Smooth muscle cell of the brain vasculature (primary cell): ENCODE results near the gene KERA.
"Not testable (repeated sequence)": the region's sequence is repeated elsewhere in the genome, so short reads cannot be mapped to it uniquely, and the experiment has no call there.

ENCODE experiments used
- DNase-seq: peaks from one replicate; pipeline ENCODE4 v3.0.0-alpha.2; 2012; ENCODE audit warnings: low read depth, low spot score

The KERA gene, protein sequence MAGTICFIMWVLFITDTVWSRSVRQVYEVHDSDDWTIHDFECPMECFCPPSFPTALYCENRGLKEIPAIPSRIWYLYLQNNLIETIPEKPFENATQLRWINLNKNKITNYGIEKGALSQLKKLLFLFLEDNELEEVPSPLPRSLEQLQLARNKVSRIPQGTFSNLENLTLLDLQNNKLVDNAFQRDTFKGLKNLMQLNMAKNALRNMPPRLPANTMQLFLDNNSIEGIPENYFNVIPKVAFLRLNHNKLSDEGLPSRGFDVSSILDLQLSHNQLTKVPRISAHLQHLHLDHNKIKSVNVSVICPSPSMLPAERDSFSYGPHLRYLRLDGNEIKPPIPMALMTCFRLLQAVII

GRCh38 chr12:91057368-91058165 lies at the start of gene KERA:
Gene KERA, minus strand, starts transcription at chr12:91058024. Its CDS starts 1,743 bp downstream, at chr12:91056281.
- DNase-seq = no peak

DNA sequence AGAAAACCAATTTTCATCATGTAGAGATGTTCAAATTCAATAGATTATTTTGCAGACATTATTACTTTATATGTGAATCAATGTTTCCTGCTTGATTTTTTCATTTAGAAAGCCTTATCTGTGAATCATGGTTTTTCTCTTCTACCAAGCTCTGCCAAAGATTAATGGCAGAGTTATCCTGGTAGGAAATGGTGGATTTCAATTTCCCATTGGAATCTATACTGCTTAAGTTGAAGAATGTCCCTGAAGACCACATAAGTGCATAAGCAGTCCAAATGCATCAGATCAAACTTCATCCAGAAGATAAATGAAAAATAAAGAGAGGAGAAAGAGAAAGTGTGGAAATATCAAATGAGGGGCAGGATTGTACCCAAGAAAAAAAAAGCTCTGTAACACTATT lies 48.5 kb upstream of the KERA start:
- DNase-seq = no peak

DNA sequence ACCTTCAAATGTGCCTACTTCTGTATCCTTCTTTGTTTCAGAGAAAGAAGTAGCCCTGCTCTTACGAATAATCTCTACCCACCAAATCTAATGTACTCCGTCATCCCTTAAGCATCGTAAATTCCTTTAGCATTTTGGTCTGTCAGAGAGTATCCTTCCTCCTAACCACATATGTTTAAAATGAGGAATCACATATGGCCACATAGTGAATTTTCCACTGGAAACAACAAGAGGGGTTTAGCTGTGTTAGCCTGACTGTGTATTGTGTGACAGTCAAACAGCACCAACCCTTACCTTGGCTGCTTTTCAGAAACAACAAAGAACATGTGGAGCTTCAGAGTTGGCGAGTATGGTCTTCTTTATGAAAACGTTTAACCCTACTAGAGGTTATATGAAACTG lies 48.0 kb upstream of the KERA start:
- no peak for DNase-seq

- DNase-seq = no peak
Observed at GRCh38 chr12:91104812-91105466, 47.1 kb upstream of the KERA start.

- no peak for DNase-seq
Observed at GRCh38 chr12:91103624-91104023, 45.8 kb upstream of the KERA start.

DNA sequence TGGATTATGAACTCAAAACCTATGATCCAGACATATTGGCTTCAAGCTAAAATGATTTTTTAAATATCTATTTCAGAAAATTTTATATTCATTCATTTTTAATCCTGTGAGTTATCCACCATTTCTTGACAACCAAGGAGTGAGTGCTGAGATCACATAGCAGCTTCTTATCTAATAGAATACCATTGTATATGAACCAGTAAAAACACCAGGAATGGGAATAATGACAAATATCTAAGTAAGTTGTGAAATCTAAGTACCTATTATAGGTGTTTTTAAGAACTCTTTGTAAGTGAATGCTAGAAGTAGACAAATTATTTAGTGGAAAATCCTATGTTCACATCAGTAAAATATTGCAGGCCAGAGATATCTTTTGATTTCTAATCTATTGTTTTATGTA lies 45.3 kb upstream of the KERA start:
- no peak for DNase-seq

GRCh38 chr12:91100906-91101305 lies 43.1 kb upstream of the KERA start:
- DNase-seq = no peak

- no peak for DNase-seq
Observed at GRCh38 chr12:91099836-91100235, 42.0 kb upstream of the KERA start.

DNA sequence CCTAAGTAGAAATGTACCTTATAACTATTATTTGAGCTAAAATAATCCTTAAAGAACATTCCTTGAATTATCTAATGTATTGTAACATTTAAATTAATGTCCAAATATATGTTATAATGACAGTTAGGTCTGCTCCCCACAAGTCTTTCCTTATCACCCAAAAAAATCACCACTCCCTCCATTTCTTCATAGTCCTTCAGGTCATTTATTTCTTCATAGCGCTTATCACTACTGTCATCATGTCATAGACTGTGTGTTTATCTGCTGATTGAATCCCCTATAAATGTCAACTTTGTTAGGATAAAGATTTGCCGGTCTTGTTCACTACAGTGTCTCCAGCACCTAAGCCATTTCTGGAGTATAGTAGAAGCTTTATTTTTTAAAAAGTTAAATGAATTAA lies 41.5 kb upstream of the KERA start:
- no peak for DNase-seq

DNA sequence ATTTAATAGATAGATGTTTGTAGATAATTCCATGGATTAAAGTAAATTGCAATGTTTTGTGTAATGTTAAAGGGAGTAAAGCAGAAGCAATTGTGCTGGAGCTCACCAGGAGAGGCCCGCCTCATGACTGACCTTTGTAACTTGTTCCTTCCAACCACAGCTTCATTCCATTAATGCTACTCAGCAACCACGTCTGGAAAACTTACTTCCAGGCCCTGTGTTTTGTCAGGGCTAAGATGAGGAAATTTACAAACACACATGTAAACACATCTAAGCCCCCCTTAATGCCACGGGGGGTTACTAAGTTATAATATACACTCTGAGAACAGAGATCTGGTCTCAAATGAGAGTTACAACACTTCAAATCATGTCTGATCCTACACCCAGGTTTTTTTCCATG lies 41.1 kb upstream of the KERA start:
- DNase-seq = peak; percentile 70

DNA sequence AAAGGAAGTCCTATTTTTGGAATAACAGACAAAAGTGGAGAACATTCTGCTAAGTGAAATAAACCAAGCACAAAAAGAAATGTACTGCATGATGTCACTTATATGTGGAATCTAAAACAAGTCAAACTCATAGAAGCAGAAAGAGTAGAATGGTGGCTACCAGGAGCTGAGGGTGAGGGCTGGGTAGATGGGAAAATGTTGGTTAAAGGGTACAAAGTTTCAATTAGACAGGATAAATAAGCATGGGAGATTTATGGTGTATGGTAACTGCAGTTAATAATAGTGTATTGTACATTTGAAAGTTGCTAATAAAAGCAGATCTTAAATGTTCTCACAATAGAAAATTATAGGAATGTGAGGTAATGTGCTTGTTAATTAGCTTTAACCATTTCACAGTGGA lies 40.6 kb upstream of the KERA start:
- DNase-seq = no peak

GRCh38 chr12:91094957-91095356 lies 37.1 kb upstream of the KERA start:
- no peak for DNase-seq

- DNase-seq = no peak
Observed at GRCh38 chr12:91094032-91094662, 36.3 kb upstream of the KERA start.

GRCh38 chr12:91093341-91093740 lies 35.5 kb upstream of the KERA start:
- no peak for DNase-seq

DNA sequence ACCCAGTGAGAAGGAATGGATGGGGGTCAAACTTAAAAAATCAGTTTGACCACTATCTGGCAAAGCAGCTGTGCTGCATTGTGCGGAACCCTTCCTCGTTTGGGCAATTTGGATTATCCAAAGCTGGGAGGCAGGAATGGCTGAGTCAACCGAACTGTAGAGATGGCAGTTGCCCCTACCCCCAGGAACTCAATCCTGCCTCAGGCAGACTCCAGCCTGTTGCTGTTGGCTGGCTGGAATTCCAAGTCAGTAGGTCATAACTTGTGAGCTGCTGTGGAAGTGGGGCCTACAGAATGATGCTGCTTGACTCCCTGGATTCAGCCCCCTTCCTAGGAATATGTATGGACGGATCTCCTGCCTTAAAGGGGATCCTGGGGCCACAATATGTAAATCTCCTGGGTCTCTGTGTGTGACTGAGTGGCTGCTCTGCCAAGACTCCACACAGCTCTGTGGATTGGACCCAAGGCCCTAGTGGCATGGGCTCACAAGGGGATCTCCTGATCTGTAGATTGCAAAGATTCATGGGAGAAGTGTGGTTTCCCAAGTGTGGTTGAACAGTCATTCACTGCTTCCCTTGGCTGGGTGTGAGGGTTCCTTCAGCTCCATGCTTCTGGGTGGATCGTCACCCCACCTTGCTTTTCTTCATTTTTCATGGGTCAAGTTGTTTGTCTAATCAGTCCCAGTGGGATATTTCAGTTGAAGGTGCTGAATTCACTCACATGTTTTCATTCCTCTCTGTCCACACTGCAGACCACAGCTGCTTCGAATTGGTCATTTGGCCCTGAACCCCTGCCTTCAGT lies 34.3 kb upstream of the KERA start:
- DNase-seq = no peak

GRCh38 chr12:91089953-91090352 lies 32.1 kb upstream of the KERA start:
- DNase-seq = not testable (repeated sequence)

- DNase-seq = no peak
Observed at GRCh38 chr12:91080041-91080440, 22.2 kb upstream of the KERA start.

DNA sequence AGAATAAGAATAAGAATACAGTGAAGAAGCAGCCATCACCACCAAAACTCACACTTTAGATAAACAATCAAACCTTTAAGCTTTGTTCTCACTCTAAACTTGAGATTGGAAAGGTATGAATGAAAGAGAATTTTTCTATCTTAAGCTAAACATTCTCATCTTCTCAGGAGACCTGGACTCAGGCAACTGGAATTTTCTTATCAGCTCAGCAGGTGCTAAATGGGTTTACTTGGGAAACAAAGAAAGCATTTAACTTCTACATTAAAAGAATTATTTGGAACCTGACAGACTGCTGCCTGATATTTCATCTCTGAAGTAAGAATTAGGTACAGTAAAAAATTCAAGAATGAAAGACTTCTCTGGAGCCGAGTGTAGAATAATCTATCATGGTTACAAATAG lies 20.7 kb upstream of the KERA start:
- DNase-seq = no peak

- DNase-seq = no peak
Observed at GRCh38 chr12:91077228-91077954, 19.6 kb upstream of the KERA start.

DNA sequence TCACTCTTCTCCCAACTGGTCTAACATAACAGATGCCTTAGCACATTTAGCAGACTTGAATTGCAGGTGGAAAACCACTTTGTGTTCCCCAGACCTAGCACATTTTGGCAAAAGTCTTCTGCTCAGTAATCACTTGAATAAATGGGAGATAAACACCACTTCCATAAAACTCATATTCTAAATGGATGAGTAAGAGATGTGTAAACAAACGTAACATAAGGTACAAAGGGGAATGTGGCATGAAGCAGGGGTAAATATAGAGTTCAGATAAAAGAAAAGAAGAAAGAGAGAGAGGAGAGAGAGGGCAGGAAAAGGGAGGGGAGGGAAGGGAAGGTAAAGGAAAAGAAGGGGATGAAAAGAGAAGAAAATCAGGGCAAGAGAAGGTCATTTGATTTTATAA lies 17.0 kb upstream of the KERA start:
- no peak for DNase-seq
